Measurements from ENCODE around the gene GRAMD2A. TPM values are rescaled to one million over a fixed set of nuclear protein-coding genes. Genes with fewer than 3 reads are reported as not detected.
A peak's percentile ranks its signal among the peaks of the same experiment; 100 is the strongest.

Gene GRAMD2A
- total RNA-seq, 2 donors from 2014 or later = not detected

DNA sequence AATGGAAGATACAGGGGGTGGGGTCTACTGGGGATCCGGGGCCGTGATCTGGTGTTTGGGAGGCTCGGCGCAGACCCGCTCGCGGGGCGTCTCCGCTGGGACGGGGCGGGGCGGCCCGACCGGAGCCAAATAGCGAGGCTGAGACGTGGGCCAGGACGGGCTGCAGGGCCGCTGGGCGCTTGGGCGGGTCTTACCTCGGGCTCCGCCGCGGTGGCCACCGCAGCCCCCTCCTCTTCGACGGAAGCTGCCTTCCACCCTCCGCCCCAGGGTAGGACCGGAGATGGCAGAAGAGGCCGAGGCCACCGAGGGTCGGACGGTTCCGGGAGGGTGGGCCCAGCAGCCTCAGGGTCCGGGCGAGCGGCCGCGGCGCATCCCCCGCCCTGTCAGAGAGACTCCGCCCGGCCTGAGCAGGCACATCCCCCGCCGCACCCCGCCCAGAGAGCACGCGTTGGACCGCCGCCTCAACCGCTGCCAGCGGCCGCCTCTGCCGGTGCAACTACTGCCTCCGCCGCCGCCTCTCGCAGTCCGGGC lies 80.0 kb downstream of the GRAMD2A start:
- DNase-seq (peak; percentile 87), ATAC-seq (peak; percentile 82 to 91)
- intact Hi-C loops (cut with DNase I) = no loop called here

DNA sequence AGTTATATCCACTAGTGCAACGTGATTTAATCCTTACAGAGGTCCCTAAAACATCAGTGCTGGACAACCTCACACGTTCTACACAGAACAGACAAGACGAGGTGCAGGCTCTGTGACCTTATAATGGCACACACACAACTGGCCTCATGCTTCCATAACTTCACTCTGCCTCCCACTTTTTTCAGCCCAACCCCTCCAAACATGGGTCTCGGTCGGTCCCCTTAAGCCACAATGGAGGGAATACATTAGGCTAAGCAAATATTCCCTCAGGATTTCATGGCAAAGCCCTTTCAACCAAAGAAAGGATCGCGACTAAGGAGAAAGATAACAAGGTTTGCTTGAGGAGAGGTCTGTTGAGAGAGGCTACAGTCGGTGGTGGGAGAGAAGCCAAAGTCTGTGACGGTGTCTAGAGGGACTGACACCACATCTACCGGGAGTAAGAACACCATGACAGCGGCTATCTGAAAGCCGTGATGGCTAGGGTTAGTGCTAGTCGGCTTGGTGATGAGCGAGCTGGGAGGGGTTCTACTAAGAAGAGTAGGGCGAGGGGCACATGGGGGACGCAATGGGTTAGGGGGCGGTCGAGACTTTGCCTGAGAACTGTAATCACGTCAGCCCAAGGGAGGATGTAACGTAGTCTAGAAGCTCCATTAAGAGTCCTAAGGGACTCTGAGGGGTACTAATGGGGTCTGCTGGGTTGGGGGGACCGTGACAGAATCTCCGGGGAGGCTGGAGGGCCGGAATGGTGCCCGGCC lies 80.7 kb downstream of the GRAMD2A start:
- intact Hi-C loops (cut with DNase I) = no loop called here
- peak; percentile 36 for DNase-seq
- ATAC-seq = peak; percentile 4 to 15

DNA sequence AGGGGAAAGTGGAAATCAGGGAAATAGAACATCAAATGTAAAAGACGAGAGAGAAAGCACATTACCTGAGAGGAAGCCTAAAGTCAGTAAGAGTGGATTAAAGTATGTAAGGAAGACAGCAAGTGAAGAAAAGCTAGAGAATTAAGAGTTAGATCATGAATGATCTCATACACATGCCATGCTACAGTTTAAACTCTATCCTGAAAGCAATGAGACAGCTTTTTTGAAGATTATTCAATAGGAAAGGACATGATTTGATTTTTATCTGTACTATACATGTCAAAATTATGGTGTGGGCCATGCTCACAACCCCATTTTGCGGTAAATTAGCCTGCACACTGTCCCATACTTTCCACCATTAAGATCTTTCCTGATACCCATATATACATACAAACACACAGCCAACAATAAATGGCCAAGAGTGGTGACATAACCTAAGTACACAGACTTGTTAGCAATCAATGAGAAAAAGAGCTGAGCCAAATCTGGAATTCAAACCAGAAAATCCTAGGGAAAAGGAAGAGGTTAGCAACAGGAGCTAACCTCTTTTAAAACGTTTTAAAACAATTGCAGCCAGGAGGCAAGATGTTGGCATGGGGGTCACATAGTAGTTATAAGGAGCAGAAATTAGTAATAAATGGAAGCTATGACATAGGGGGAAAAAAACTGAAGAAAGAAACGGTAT lies 84.1 kb downstream of the GRAMD2A start:
- intact Hi-C loops (cut with DNase I) = no loop called here
- ATAC-seq = no peak

DNA sequence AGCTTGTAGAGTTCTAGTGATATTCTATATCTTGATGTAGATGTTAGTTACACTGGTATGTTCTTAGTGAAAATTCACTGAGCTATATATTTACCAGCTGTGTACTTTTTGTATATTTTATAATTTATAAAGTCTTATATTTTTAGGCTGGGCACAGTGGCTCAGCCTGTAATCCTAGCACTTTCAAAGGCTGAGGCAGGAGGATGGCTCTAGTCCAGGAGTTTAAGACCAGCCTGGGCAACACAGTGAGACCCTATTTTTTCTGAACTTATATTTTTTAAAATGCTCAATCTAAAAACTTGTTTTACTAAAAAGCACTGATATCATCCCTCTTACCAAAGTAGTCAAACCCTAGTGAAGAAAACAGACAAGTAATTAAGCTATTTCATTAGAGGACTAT lies 84.8 kb downstream of the GRAMD2A start:
- intact Hi-C loops (cut with DNase I) = no loop called here
- ATAC-seq (no peak), DNase-seq (no peak)

More for the DNA sequence above, 84.1 kb downstream of the GRAMD2A start:
- no peak for DNase-seq

DNA sequence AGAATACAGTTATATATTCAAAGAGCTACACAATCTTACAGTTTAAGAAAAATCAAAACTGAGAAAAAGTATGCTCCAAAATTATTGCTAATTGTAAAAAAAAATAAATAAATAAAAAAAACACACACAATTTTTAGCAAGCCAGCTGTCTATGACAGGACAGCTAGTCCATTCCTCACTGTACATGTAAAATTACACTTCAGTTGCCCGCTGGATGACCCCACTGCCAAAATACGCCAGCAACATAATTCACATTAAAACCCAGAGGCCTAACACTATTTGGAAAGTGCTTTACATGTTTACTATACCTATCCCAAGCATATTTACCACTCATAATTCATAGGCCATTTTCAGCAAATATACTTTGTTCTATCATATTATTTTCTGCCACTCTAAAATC lies 85.5 kb downstream of the GRAMD2A start:
- intact Hi-C loops (cut with DNase I) = no loop called here
- peak in 1 of 2 donors; percentile 19 for ATAC-seq
- no peak for DNase-seq

DNA sequence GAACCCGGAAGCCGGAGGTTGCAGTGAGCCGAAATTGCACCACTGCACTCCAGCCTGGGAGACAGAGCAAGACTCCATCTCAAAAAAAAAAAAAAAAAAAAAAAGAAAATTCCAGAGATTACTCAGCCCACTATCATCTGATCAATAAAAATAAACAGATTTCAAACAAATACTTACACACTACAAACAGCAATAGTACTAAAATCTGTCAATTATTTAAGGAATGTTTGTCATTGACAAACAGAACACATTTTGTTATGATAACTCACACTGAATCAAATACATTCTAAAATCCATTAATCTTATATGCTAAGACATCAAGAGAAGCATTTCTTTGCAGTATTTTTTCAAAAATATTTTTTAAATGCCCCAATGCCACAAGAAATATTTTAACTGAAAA lies 87.2 kb downstream of the GRAMD2A start:
- ATAC-seq = no peak
- no peak for DNase-seq
- intact Hi-C loops (cut with DNase I) = no loop called here

Other genes starting within 250 kb of the GRAMD2A start
- 10 to 100 TPM; 30.3 to 31.8 TPM for gene MYO9A, start 79.6 kb downstream of the GRAMD2A start, total RNA-seq
- gene SENP8, start 79.4 kb downstream of the GRAMD2A start, total RNA-seq = 1 to 10 TPM; 3.6 to 4.7 TPM
- 1,000 to 10,000 TPM in 1 of 2 donors, 100 to 1,000 TPM in 1; 881 to 1,100 TPM for gene PKM, start 33.4 kb upstream of the GRAMD2A start, total RNA-seq
- 10 to 100 TPM; 30.4 to 36.0 TPM for gene PARP6, start 74.8 kb upstream of the GRAMD2A start, total RNA-seq
- 1 to 10 TPM in 1 of 2 donors, under 1 TPM in 1; 0.86 to 1.0 TPM for gene CELF6, start 122.4 kb upstream of the GRAMD2A start, total RNA-seq
- gene HEXA, start 178.2 kb upstream of the GRAMD2A start, total RNA-seq = 10 to 100 TPM; 78.2 to 82.3 TPM
- gene TMEM202, start 200.5 kb upstream of the GRAMD2A start, total RNA-seq = not detected